GM12801 (cell line): ENCODE results near the gene VWCE.

Source experiments
- TF ChIP-seq, protein P1 (sequence below): IDR thresholded peaks from one replicate; pipeline ENCODE4 v1.5.1; 2011; ENCODE audit warnings: control low read depth; ENCODE audit not compliant: insufficient read length; ENCODE audit errors: extremely low read depth

VWCE gene, protein sequence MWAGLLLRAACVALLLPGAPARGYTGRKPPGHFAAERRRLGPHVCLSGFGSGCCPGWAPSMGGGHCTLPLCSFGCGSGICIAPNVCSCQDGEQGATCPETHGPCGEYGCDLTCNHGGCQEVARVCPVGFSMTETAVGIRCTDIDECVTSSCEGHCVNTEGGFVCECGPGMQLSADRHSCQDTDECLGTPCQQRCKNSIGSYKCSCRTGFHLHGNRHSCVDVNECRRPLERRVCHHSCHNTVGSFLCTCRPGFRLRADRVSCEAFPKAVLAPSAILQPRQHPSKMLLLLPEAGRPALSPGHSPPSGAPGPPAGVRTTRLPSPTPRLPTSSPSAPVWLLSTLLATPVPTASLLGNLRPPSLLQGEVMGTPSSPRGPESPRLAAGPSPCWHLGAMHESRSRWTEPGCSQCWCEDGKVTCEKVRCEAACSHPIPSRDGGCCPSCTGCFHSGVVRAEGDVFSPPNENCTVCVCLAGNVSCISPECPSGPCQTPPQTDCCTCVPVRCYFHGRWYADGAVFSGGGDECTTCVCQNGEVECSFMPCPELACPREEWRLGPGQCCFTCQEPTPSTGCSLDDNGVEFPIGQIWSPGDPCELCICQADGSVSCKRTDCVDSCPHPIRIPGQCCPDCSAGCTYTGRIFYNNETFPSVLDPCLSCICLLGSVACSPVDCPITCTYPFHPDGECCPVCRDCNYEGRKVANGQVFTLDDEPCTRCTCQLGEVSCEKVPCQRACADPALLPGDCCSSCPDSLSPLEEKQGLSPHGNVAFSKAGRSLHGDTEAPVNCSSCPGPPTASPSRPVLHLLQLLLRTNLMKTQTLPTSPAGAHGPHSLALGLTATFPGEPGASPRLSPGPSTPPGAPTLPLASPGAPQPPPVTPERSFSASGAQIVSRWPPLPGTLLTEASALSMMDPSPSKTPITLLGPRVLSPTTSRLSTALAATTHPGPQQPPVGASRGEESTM

DNA sequence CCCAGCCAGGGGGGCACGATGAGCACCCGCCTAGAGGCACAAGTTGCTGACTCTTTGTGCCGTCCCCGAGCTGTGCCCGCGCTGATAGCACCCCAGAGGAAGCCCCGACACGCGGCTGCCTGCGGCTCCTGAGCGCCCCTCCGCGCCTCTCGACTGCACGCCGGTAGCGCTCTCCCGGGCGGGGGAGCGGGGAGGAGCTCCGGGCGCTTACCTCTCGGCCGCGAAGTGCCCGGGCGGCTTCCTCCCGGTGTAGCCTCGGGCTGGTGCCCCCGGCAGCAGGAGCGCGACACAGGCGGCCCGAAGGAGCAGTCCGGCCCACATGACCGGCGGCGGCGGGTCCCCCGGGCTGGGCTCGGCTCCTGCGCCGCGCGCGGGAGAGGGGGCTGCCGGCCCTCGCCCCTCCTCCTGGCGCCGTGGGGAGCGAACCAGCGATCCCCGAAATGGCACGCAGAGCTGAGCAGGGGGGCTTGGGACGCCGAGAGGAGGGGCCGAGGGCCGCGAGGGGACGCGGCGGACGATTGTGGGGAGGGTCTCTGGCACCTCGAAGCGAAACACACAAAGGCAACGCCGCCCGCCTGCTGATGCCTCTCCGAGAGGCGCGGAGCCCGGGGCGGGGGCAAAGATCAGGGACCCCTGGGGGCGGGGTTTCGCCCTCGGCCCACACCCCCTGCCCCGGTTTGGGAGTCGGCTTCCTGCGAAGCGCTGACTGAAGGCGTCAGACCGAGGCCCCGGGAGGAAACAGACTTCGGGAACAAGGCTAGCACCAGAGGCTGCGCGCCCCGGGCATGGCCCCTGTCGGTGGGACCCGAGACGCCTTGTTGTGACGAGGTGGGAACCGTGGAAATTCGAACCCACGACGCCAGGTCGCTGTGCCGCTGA is at the start of gene VWCE:
TSS of gene VWCE (minus strand) at position 600 of the 879 bp plus-strand sequence. CDS start at position 321, 279 bp downstream.
- TF ChIP-seq, protein P1, sequence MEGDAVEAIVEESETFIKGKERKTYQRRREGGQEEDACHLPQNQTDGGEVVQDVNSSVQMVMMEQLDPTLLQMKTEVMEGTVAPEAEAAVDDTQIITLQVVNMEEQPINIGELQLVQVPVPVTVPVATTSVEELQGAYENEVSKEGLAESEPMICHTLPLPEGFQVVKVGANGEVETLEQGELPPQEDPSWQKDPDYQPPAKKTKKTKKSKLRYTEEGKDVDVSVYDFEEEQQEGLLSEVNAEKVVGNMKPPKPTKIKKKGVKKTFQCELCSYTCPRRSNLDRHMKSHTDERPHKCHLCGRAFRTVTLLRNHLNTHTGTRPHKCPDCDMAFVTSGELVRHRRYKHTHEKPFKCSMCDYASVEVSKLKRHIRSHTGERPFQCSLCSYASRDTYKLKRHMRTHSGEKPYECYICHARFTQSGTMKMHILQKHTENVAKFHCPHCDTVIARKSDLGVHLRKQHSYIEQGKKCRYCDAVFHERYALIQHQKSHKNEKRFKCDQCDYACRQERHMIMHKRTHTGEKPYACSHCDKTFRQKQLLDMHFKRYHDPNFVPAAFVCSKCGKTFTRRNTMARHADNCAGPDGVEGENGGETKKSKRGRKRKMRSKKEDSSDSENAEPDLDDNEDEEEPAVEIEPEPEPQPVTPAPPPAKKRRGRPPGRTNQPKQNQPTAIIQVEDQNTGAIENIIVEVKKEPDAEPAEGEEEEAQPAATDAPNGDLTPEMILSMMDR: no peak

DNA sequence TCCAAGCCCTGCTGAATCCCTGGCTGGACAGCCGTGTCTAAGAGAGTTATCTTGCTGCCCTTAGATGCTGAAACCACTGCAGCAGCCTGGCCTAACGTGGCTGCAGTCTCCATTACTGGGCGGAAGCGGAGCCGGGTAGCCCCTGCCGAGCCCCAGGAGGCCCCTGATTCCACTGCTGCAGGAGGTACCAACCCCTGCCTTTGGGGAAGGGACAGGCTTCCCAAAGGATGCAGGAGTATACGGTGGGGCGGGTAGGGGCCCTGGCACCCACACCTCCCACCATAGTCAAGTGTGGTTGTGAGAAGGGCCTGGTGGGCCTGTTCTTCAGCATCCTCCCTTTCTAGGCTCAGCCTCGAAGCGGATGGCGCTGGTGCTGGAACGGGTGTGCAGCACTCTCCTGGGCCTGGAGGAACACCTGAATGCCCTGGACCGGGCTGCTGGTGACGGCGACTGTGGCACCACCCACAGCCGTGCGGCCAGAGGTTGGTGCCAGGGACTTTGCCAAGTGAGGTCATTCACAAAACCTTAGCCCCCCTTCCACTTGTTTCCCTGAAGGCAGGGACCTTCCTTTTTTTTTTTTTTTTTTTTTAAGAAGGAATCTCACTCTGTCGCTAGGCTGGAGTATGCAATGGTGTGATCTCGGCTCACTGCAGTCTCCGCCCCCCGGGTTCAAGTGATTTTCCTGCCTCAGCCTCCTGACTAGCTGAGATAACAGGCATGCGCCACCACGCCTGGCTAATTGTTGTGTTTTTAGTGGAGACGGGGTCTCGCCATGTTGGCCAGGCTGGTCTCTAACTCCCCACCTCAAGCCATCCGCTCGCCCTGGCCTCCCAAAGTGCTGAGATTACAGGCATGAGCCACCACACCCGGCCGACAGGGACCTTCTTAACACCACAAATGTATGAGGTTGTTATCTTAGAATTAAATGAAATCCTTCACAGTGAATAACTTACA is 49.0 kb upstream of the VWCE start:
- TF ChIP-seq, protein P1: no peak

DNA sequence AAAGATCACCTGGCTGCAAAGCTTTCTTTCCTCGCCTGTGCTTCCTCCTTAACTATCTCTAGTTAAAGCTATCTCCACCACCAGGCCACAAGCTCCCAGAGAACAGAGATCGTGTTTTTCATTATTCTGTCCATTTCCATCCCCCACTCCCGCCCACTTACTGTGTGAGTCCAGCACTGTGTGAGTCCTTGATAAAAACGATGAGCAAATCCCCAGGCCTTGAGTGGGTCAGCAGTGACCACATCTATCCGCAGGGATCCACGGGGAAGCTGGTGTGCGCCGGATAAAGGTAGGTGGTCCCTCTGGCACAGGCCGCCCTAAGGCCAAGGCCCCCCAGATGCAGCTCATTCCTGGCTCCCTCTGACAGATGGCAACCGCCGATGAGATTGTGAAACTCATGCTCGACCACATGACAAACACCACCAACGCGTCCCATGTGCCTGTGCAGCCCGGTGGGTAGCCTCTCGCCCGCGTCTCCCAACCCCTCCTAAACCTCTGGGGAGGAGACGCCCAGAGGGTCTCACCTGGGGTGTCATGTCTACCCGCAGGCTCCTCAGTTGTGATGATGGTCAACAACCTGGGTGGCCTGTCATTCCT is 47.2 kb upstream of the VWCE start:
- TF ChIP-seq, protein P1: no peak

DNA sequence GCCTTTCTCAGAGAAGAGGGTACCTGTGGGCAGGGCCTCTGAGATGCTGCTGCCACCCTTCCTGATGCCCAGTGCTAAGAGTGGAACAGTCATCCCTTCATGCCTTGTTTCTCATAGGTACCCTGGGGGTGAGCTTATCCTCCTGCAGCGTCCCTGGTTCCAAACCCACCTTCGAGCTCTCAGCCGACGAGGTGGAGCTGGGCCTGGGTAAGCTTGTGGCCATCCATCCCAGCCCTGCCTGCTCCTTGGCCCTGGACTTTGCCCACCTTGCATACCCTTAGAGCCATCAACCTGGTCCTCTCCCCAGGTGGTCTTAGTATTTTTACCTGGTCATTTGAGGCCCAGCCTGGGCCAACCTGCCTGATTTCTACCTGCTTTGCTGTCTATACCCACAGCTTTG is 46.6 kb upstream of the VWCE start:
- TF ChIP-seq, protein P1: no peak

DNA sequence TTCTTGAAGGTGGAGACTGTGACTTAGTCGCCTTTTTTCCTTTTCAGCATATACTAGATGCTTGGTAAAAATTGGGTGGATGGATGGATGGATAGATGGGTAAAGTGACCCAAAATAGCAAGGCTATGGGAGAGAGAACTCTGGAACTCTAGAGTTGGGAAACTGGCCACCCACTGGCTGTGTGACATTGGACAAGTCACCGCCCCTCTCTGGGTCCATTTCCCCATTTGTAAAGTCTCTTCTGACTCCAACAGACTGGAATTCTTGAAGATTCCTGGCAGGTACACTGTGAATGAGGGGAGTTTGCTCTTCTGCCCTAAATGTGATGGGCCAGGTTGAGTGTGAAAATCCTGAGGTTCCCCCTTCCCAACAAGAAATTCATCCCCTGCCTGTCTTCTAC is 45.9 kb upstream of the VWCE start:
- TF ChIP-seq, protein P1: no peak

DNA sequence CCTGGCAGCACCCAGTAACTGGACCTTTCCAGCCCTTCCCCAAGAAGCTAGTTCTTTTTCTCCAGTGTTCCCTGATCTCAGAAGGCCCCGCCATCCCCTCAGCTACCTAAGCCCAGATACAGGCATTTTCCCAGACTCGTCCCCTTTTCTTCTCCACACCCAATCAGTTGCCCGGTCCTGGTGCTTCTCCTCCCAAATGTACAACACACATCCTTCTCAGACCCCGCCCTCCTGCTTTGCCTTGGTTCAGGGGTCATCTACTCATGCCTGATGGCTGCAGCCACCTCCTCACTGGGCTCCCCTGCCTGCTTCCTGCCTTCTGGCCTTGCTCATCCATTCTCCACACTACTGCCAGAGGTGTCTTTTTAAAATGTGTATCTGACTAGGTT is 44.4 kb upstream of the VWCE start:
- TF ChIP-seq, protein P1: no peak
